NCI-H345 treated with DMSO at 0.1 percent for 48 hours (cell line): Measurements from ENCODE around the gene TJP3.

ENCODE experiments used
- DNase-seq: peaks from one replicate; lab custom pipeline; 2025; ENCODE audit not compliant: unreplicated experiment; lab: John Stamatoyannopoulos, UW

The TJP3 gene

GRCh38 chr19:3712663-3713611 lies 4.8 kb downstream of the TJP3 start:
- DNase-seq = no peak

DNA sequence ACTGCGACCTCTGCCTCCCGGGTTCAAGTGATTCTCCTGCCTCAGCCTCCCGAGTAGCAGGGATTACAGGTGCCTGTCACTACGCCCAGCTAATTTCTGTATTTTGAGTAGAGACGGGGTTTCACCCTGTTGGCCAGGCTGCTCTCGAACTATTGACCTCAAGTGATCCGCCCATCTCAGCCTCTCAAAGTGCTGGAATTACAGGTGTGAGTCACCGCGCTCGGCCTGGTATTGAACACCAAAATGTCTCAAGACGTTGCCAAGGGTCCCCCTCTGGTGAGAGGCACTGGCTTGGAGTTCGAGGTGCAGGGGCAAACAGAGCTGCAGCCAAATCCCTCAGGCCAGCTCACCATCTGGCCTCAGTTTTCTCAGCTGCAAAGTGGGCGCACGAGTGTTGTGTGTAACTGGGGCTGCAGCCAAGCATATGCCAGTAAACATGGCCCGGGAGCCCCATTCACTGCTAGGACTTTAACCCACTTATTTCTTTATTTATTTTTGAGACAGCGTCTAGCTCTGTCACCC lies 8.0 kb downstream of the TJP3 start:
- DNase-seq = no peak

DNA sequence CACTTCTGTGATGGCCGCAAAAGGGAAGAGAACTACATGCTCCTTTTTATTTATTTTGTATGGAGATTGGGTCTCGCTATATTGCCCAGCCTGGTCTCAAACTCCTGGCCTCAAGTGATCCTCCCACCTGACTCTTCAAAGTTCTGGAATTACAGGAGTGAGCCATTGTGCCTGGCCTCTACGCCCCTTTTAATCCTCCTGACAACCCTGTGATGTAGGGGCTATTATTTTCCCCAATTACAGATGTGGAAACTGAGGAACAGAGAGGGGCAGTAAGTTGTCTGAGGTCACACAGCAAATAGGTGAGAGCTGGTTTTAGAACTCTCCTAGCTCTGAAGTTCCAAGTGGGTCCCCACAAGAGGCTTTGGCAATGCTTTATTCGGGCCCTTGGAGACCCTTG lies 11.7 kb downstream of the TJP3 start:
- no peak for DNase-seq

- no peak for DNase-seq
These were observed 12.2 kb downstream of the TJP3 start for GRCh38 chr19:3720349-3720917.

DNA sequence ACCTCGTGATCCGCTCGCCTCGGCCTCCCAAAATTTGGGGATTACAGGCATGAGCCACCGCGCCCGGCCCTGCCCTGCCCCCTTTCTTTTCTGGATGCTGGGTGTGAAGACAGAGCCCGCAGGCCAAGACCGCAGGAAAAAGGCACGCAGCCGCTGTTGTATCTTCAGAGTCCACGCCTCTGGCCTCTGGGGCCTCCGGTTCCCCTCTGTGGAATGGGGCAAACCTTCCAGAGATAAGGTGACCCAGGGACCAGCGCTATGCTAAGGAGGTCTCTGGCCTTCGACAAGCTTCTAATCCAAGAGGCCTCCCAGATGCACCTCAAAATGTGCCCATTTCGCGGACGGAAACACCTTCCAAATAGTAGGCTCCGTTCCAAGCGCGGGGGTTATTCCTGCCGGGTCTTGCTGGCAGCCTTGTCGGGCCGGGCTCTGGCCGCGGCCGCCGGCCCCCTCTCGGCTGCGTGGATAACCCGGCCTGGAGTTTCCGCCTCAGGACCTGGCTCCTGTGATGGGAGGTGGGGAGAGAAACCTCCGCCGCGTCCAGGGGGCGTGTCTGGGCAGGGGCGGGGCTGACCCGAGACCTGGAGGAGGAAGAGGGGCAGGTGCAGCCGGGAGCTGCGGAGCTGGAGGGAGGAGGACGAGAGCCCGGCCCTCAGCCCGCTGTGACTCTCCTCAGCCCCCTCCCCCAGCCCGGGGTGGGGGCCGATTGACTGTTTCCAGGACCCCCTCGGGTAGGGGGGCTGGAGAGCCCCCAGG lies 13.1 kb downstream of the TJP3 start:
- peak; percentile 79 for DNase-seq

GRCh38 chr19:3721887-3722442 lies 13.8 kb downstream of the TJP3 start:
- DNase-seq = no peak

- DNase-seq = no peak
These were observed 14.4 kb downstream of the TJP3 start for GRCh38 chr19:3722443-3723109.

- DNase-seq = no peak
These were observed 14.9 kb downstream of the TJP3 start for GRCh38 chr19:3723110-3723488.

DNA sequence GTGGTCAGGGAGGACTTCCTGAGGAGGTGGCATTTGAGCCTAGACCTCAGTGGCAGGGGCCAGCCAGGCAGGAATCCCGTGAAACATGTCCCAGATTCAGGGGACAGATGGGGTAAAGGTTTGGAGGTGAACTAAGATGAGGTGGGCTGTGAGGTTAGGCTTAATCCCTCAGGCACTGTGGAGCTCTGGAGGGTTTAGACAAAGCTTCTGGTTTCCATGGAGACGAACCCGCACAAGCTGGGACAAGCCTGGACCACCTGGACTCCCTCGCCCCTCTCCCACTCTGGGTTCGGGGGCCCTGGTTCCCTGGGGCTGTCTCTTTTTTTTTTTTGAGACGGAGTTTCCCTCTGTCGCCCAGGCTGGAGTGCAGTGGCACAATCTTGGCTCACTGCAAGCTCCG lies 15.7 kb downstream of the TJP3 start:
- no peak for DNase-seq

DNA sequence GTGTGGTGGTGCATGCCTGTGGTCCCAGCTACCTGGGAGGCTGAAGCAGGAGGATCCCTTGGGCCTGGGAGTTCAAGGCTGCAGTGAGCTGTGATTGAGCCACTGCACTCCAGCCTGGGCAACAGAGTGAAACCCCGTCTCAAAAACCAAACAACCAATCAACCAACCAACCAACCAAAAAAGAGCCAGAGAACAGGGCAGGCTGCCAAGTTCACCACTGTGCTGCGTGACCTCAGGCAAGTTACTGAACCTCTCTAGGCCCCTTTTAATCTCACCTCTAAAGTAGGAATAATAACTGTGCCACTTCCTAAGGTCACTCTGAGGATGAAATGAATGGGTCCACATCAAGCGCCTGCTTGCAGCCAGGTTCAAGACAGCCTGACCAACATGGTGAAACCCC lies 16.9 kb downstream of the TJP3 start:
- DNase-seq = no peak

GRCh38 chr19:3725640-3726310 lies 17.6 kb downstream of the TJP3 start:
- DNase-seq = peak; percentile 54

GRCh38 chr19:3730457-3730958 lies 22.3 kb downstream of the TJP3 start:
- DNase-seq = no peak

DNA sequence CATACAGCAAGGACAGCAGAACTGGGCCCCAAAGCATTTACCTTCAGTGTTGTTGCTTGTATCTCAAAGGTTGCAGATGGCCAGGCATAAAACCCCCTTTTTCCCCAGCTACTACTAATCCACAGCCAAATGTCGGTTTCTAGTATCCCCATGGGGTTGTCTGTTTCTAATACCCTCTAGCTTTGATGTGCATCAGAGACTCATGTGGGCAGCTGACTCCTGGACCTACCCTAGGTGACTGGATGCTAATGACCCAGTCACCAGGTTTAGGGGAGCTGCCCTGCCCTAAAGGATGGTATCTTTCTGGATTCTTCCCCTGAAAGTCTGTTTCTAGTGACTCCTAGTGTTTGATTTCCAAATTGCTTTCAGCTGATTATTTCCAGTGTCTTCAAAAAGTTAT lies 23.9 kb downstream of the TJP3 start:
- DNase-seq = no peak

DNA sequence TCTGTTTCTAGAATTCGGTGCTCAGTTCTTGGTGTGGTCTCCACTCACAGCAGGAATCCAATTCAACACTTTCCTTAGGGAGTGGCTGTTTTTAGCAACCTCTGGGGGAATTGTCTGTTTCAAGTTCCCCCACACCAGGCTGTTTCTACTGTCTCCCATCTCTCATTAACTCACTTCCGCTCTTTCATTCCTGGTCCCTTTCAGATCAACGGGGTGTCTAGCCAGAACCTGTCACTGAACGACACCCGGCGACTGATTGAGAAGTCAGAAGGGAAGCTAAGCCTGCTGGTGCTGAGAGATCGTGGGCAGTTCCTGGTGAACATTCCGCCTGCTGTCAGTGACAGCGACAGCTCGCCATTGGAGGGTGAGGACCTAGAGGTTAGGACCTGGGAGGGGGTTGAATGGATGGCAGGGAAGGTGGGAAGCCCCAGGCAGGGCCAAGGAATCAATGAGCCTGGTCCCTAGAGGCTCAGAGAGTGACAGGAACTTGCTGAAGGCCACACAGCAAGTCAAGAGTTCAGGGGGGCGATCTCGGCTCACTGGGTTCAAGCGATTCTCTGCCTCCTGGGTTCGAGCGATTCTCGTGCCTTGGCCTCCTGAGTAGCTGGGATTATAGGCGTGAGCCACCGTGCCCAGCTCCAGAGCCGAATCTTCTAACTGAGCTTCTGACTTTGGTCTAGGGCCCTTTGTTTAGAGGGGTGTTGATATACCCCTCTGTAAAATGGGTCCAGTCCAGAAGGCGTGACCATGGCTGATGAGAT lies 25.5 kb downstream of the TJP3 start:
- DNase-seq = no peak

DNA sequence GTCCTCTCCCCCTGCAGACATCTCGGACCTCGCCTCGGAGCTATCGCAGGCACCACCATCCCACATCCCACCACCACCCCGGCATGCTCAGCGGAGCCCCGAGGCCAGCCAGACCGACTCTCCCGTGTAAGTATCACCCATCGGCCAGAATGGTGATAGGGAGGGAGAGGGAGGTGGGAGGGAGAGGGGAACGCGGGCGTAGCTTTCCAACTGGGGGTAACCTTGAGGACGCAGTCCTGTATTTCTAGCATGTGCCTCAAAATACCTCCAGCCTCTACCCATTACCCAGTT lies 26.1 kb downstream of the TJP3 start:
- no peak for DNase-seq

GRCh38 chr19:3736106-3736724 lies 28.0 kb downstream of the TJP3 start:
- DNase-seq = no peak

DNA sequence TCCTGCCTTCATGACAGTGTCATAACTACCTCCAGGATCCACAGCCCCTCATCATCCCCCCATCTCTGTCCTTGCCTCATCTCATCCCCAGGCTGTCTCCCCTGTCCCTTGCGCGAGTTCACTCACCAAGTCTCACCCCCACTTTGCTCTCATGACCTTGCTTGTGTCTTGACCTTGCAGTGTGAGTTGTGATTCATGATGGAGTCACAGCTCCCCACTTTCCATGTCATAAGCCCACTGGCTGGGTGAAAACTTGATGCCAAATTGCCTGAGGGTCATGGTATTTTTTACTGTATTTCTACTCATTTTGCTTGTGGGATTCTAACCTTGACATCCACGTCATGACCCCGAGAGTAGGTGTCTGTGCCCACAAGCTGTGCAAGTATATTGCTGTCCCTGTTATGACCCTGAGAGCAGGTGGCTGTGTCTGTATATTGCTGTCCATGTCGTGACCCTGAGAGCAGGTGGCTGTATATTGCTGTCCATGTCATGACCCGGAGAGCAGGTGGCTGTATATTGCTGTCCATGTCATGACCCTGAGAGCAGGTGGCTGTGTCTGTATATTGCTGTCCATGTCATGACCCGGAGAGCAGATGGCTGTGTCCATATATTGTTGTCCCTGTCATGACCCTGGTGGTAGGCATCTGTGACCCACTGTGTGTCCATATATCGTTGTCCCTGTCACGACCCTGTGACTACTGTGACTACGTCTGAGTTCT lies 29.5 kb downstream of the TJP3 start:
- no peak for DNase-seq

GRCh38 chr19:3738477-3739220 lies 30.5 kb downstream of the TJP3 start:
- no peak for DNase-seq
